Esophagus muscularis mucosa (tissue), 4 donors: ENCODE results near the gene PIK3C2G.

Experiments
- CTCF ChIP-seq, 3 experiments: fragments of 200-600 bp in 2 of 3; fragments of 450-650 bp in 1 of 3; sonication (generic) in 2 of 3; IDR thresholded peaks; one replicate each; pipeline ENCODE4 v1.5.1; 2017 to 2019; ENCODE audit warnings: antibody characterized with exemption in 3 of 3, mild to moderate bottlenecking in 2 of 3, moderate library complexity in 1 of 3
- EP300 ChIP-seq: sonication (generic); formaldehyde crosslinking; IDR thresholded peaks from one replicate; pipeline ENCODE4 v1.6.1; 2017; ENCODE audit warnings: antibody characterized with exemption
- POLR2A ChIP-seq: fragments of 450-650 bp; IDR thresholded peaks from one replicate; pipeline ENCODE4 v1.6.1; 2017; ENCODE audit warnings: antibody characterized with exemption, moderate library complexity, mild to moderate bottlenecking, low read depth
- POLR2AphosphoS5 ChIP-seq, 2 donors: sonication (generic); formaldehyde crosslinking; IDR thresholded peaks; one replicate each; pipeline ENCODE4 v1.6.1; 2017; ENCODE audit warnings: antibody characterized with exemption in 2 of 2

DNA sequence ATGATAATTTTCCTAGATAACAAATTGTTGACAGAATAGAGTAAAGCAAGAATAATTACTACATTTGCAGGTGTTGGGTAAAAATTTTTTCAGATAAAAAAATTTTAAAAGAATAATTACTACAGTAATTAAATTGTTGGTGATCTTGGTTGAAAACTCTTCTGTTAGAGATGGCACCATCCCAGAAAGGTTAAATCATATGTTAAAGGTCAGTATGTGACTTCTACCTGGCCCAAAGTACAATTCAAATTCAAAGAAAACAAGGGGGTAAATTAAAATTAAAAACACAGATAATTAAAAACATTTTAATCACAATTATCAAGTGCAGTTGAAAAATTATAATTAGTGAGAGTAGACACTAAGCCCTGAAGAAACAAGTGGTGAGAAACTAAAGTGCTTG is 18.1 kb upstream of the PIK3C2G start:
- TF ChIP-seq CTCF (IDR thresholded peaks at IDR 0.05), result no peak
- TF ChIP-seq POLR2A, result no peak
- no peak for TF ChIP-seq POLR2AphosphoS5 (IDR thresholded peaks at IDR 0.05)
- TF ChIP-seq EP300, result no peak
